Uterus (tissue), 4 donors: ENCODE results near the gene P2RY8. TPM values are rescaled to one million over a fixed set of nuclear protein-coding genes. Genes with fewer than 3 reads are reported as not detected.

Source experiments
- DNase-seq, 2 donors: peaks; one replicate each; pipeline ENCODE4 v3.0.0-alpha.2; 2019 to 2020
- H3K27ac ChIP-seq, 2 donors: fragments of 200-600 bp; sonication (generic); 1 replicate in 1 of 2; 2 replicates in 1 of 2; pipeline ENCODE4 v1.5.1; 2016 to 2018
- H3K27me3 ChIP-seq, 2 donors: fragments of 200-600 bp; sonication (generic); one replicate each; pipeline ENCODE4 v1.5.1; 2018 to 2019; ENCODE audit warnings: control low read depth in 1 of 2
- H3K36me3 ChIP-seq, 2 donors: fragments of 200-600 bp; sonication (generic); one replicate each; pipeline ENCODE4 v1.5.1; 2019; ENCODE audit warnings: control low read depth in 1 of 2
- H3K4me1 ChIP-seq, 2 donors: fragments of 200-600 bp; sonication (generic); one replicate each; pipeline ENCODE4 v1.5.1; 2018 to 2019; ENCODE audit warnings: control low read depth in 1 of 2
- H3K4me3 ChIP-seq, 2 donors: fragments of 200-600 bp; sonication (generic); 1 replicate in 1 of 2; 2 replicates in 1 of 2; pipeline ENCODE4 v1.5.1; 2018 to 2019; ENCODE audit warnings: mild to moderate bottlenecking in 1 of 2
- H3K9me3 ChIP-seq, 2 donors: fragments of 200-600 bp; sonication (generic); one replicate each; pipeline ENCODE4 v1.5.1; 2019; ENCODE audit warnings: control low read depth in 1 of 2
- POLR2A ChIP-seq, 2 donors: fragments of 450-650 bp; IDR thresholded peaks; one replicate each; pipeline ENCODE4 v1.6.1; 2016; ENCODE audit warnings: antibody characterized with exemption in 2 of 2, mild to moderate bottlenecking in 1 of 2, moderate library complexity in 1 of 2
- intact Hi-C: fragments of 100-400 bp; cut with DNase I; formaldehyde crosslinking; loops from one replicate; pipeline ENCODE4 v1.15.1; 2023; ENCODE audit warnings: low total_unique reads
- total RNA-seq, 4 donors: library from RNA; depleted of rRNA in 3 of 4; stranded (reverse); fragments of >200 nt in 3 of 4; gene quantifications; one replicate each; pipeline versions ENCODE4 v1.1.0 to v1.2.4, GENCODE V29; 2014 to 2023
- TF ChIP-seq, protein P1 (sequence below), 4 experiments: fragments of 200-600 bp in 2 of 4; fragments of 450-650 bp in 2 of 4; sonication (generic) in 2 of 4; IDR thresholded peaks; one replicate each; pipeline ENCODE4 v1.5.1; 2016 to 2019; ENCODE audit warnings: antibody characterized with exemption in 4 of 4, mild to moderate bottlenecking in 2 of 4, moderate library complexity in 1 of 4
- donor health status: DM: yes; HTN: yes; CAD: no.

P2RY8 gene
- total RNA-seq, 4 donors from 2014 or later, result 0.59 to 3.6 (median 0.90) TPM; not detected in 1

DNA sequence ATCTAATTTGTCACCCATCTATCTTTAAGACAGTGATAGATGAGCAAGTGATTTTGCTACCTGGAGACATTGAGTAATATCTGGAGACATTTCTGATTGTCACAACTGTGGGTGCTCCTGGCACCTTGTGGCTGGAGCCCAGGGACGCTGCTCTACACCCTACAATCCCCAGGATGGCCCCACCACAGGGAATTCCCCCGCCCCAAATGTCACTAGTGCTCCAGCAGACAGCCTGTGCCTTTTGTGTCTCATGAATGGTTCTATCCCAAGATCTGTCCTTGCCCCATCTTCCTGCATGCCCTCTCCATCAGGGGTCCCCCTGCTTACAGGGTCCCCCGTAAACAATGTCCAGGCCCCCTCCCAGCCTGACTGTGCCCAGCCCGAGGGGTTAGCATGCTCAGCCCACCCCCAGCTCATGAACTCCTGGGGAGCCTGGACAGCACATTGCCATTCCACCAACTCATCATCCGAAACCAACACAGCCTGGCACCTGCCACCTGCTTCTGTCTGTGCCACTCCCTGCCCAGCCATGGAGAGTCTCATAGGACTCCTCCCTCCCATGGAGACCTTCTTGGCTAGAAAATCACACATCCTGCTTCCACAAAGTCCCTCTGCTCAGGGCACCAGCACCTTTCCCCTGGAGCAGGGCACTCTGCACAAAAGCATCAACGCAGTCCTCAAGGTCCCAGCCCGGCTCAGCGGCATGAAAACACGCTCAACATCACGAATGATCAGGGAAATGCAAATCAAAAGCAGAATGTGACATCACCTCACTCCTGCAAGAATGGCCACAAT, 5.7 kb downstream of the P2RY8 start:
- H3K27me3 ChIP-seq, result no peaks in the 10 kb centered on the region
- intact Hi-C loops, result no loop called here
- H3K27ac ChIP-seq, result no peak overlapping the region
- H3K4me3 ChIP-seq, result no peak overlapping the region
- H3K36me3 ChIP-seq, result no peaks in the 10 kb centered on the region
- no peak for DNase-seq
- H3K4me1 ChIP-seq, result no peaks in the 10 kb centered on the region
- H3K9me3 ChIP-seq, result no peaks in the 10 kb centered on the region
- TF ChIP-seq, protein P1, sequence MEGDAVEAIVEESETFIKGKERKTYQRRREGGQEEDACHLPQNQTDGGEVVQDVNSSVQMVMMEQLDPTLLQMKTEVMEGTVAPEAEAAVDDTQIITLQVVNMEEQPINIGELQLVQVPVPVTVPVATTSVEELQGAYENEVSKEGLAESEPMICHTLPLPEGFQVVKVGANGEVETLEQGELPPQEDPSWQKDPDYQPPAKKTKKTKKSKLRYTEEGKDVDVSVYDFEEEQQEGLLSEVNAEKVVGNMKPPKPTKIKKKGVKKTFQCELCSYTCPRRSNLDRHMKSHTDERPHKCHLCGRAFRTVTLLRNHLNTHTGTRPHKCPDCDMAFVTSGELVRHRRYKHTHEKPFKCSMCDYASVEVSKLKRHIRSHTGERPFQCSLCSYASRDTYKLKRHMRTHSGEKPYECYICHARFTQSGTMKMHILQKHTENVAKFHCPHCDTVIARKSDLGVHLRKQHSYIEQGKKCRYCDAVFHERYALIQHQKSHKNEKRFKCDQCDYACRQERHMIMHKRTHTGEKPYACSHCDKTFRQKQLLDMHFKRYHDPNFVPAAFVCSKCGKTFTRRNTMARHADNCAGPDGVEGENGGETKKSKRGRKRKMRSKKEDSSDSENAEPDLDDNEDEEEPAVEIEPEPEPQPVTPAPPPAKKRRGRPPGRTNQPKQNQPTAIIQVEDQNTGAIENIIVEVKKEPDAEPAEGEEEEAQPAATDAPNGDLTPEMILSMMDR (IDR thresholded peaks at IDR 0.05), result no peak
- no peak for TF ChIP-seq POLR2A (IDR thresholded peaks at IDR 0.05)

DNA sequence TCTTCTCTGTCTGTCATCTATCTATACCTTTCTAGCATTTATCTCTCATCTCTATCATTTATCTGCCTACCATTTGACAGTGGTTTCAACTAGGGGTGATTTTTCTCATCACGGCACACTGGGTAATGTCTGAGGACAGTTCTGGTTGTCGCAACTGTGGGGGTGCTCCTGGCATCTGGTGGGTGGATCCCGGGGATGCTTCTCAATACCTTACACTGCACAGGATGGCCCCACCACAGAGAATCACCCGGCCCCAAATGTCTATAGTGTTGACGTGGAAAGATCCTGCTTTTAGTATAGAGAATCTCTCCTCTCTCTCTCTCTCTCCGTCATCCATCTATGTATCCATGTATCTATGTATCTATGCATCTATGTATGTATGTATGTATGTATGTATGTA, 7.2 kb downstream of the P2RY8 start:
- H3K4me1 ChIP-seq, result no peaks in the 10 kb centered on the region
- no peak overlapping the region for H3K27ac ChIP-seq
- no peaks in the 10 kb centered on the region for H3K27me3 ChIP-seq
- TF ChIP-seq, protein P1 (IDR thresholded peaks at IDR 0.05), result no peak
- no peak for TF ChIP-seq POLR2A (IDR thresholded peaks at IDR 0.05)
- H3K9me3 ChIP-seq, result no peaks in the 10 kb centered on the region
- no peaks in the 10 kb centered on the region for H3K36me3 ChIP-seq
- intact Hi-C loops, result no loop called here
- no peak for DNase-seq
- no peak overlapping the region for H3K4me3 ChIP-seq

DNA sequence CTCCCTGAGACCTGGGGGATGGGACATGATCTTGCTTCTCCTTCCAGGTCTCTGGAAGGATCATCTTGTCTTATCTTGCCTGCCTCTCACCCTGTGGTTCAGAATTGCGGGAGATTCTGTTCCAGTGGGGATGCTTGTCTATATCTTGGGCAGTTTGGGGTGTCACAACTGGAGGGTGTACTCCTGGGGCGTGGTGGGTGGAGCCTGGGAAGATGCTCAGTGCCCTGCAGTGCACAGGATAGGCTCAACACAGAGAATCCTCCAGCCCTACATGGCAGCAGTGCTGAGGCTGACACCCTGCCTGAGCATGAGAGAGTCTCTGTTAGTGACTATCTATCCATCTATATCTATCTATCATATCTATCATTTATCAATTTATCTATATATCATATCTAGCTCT, 7.7 kb downstream of the P2RY8 start:
- intact Hi-C loops, result no loop called here
- Histone ChIP-seq H3K4me1 (no peaks in the 10 kb centered on the region), H3K4me3 (no peak overlapping the region), H3K9me3 (no peaks in the 10 kb centered on the region), H3K27ac (no peak overlapping the region), H3K36me3 (no peaks in the 10 kb centered on the region), H3K27me3 (no peaks in the 10 kb centered on the region)
- no peak for DNase-seq
- TF ChIP-seq, protein P1 (IDR thresholded peaks at IDR 0.05), result no peak
- no peak for TF ChIP-seq POLR2A (IDR thresholded peaks at IDR 0.05)

DNA sequence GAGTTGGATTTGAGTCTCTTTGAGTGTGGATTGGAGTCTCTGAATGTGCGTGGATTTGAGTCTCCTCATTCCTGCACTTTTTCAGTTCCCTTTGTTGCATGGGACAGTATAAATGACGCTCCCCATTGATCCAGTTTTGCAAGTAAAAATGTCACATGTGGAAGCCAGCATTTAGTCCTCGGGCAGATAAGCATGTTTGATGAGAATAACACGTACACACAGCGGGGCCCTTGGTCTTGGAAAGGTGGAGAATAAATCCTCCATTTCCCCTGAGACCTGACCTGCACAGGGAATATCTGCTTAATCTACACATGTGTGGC, 8.1 kb downstream of the P2RY8 start:
- DNase-seq, result no peak
- TF ChIP-seq, protein P1 (IDR thresholded peaks at IDR 0.05), result no peak
- no peak for TF ChIP-seq POLR2A (IDR thresholded peaks at IDR 0.05)
- Histone ChIP-seq H3K4me3 (no peak overlapping the region), H3K9me3 (no peaks in the 10 kb centered on the region), H3K27ac (no peak overlapping the region), H3K27me3 (no peaks in the 10 kb centered on the region), H3K36me3 (no peaks in the 10 kb centered on the region), H3K4me1 (no peaks in the 10 kb centered on the region)
- intact Hi-C loops, result no loop called here

DNA sequence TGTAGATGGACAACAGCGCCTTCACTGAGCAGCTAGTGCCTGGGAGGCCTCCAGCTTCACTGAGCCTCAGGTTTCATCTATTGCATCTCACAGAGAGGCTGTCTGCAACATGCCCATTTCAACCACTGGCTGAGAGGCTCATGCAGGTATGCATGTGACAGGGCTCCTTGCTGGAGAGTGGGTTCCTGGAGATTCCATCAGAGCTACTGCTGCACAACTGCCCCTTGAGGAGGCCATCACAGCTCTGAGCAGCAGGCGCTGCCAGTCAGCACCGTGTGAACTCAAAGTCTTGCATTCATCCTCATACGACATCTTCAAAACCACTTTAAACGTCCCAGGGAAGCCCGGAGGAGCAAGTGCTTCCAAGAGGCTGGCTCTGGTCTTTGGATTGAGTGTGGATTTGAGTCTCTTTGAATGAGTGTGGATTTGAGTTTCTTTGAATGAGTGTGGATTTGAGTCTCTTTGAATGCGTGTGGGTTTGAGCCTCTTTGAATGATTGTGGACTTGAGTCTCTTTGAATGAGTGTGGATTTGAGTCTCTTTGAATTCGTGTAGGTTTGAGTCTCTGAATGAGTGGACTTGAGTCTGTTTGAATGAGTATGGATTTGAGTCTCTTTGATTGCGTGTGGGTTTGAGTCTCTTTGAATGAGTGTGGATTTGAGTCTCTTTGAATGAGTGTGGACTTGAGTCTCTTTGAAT, 8.7 kb downstream of the P2RY8 start:
- intact Hi-C loops, result no loop called here
- Histone ChIP-seq H3K4me1 (no peaks in the 10 kb centered on the region), H3K27me3 (no peaks in the 10 kb centered on the region), H3K4me3 (no peak overlapping the region), H3K9me3 (no peaks in the 10 kb centered on the region), H3K27ac (no peak overlapping the region), H3K36me3 (no peaks in the 10 kb centered on the region)
- TF ChIP-seq, protein P1 (IDR thresholded peaks at IDR 0.05), result no peak
- TF ChIP-seq POLR2A (IDR thresholded peaks at IDR 0.05), result no peak
- no peak for DNase-seq
